ENCODE data around the gene LGALS9B. TPM values are rescaled to one million over a fixed set of nuclear protein-coding genes. Genes with fewer than 3 reads are reported as not detected.
"Not testable (repeated sequence)": the region's sequence is repeated elsewhere in the genome, so short reads cannot be mapped to it uniquely, and the experiment has no call there.

Gene LGALS9B
- total RNA-seq, 1 experiment from 2014 or later, result not detected

DNA sequence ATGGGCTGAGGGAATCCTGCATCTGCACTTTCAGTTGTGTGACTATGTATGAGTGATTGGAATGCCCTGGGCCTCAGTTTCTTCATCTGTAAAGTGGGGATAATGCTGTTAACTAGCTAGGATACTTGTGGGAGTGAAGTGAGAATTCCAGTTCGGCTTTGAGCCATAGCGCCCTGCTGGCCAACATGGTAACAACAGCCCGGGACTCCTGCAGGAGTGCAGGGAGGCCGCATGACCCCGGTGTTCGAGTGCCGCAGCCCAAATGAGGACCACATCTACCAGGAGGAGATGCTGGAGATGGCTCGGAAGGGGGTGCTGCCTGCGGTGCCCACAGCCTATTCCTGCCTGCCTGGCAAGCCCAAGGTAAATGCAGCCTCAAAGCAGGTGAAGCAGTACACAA is 23.7 kb downstream of the LGALS9B start:
- DNase-seq, H3K9me3 ChIP-seq, H3K27me3 ChIP-seq, H3K36me3 ChIP-seq, H3K4me3 ChIP-seq: not testable (repeated sequence)

GRCh38 chr17:20440665-20441064 is 26.7 kb downstream of the LGALS9B start:
- DNase-seq, H3K4me3 ChIP-seq: not testable (repeated sequence)

DNA sequence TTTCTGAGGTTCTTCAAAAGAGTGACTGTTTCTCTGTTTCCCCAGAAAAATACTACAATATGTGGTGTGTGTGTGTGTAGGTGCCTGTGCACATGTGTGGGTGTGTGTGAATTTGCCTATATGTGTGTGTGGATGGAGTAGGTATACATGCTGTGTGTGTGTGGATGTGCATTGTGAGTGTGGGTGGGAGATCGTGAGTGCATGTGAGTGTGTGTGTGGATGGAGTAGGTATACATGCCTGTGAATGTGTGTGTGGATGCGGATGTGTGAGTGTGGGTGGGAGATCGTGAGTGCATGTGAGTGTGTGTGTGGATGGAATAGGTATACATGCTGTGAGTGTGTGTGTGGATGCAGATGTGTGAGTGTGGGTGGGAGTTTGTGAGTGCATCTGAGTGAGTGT is 32.2 kb downstream of the LGALS9B start:
- H3K4me3 ChIP-seq, H3K36me3 ChIP-seq, H3K9me3 ChIP-seq, DNase-seq, H3K27me3 ChIP-seq: not testable (repeated sequence)

More at GRCh38 chr17:20440665-20441064, 26.7 kb downstream of the LGALS9B start:
- not testable (repeated sequence) for H3K36me3 ChIP-seq, H3K9me3 ChIP-seq, H3K27me3 ChIP-seq

GRCh38 chr17:20433382-20433781 is 34.0 kb downstream of the LGALS9B start:
- H3K4me3 ChIP-seq, H3K27me3 ChIP-seq, DNase-seq, H3K9me3 ChIP-seq, H3K36me3 ChIP-seq: not testable (repeated sequence)

DNA sequence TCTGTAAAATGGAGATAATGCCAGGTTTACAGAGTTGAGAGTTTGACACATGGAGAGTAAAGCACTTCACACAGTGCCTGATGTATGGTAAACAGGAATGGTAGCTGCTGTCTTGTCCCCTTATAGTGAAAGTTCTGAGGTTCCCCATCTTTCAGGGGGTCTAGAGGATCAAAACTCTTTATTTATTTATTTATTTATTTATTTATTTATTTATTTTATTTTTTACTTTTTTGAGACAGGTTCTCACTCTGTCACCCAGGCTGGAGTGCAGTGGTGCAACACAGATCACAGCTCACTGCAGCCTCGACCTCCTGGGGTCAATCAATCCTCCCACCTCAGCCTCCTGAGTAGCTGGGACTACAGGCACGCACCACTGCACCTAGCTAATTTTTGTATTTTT is 40.1 kb downstream of the LGALS9B start:
- H3K27me3 ChIP-seq, H3K9me3 ChIP-seq, H3K4me3 ChIP-seq, H3K36me3 ChIP-seq, DNase-seq: not testable (repeated sequence)

GRCh38 chr17:20422826-20423225 is 44.5 kb downstream of the LGALS9B start:
- not testable (repeated sequence) for H3K4me3 ChIP-seq, H3K9me3 ChIP-seq, DNase-seq, H3K27me3 ChIP-seq, H3K36me3 ChIP-seq

DNA sequence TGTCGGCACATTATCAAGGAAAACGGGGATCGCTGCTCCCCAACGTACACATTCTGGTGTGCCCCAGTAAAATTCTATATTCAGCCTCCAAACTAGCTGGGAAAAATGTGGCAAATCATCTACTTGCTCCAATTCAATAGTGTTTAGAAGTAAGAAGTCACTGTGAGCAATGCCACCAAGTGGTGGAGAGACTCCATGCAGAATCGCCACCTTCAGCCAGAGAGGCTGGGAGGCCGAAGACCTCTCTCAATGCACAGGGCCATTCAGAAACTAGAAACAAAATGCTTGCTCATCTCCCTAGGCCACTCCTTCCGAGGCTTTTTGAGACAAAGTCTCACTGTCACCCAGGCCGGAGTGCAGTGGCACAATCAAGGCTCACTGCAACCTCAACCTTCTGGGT is 48.5 kb downstream of the LGALS9B start:
- H3K9me3 ChIP-seq, H3K4me3 ChIP-seq, DNase-seq, H3K27me3 ChIP-seq, H3K36me3 ChIP-seq: not testable (repeated sequence)

DNA sequence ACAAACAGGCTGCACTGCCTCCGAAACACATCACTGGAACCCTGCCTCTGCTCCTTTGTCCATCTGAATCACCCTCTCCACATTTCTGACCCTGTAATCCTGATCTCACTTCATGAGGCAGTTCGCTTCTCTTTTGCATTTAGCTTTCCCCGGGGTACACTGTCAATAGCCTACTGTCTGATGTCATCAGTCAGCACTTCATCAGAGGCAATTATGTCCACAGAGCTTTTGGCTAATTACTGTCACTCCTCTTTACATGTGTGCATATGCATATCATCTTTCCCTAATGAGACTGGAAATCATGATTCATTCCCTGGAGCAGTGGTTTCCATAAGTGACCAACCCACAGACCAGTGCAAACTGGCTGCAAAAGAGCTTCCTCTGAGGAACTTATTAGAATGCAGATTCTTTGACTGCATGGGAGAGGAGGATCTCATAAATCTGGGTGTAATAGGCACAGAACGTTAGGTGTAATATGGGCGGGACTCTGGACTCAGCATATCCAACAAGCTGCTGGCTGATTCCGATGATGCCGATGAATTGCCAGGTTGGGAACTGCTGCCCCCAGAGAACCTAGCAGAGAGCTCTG is 49.8 kb downstream of the LGALS9B start:
- H3K27me3 ChIP-seq, result not testable (repeated sequence)

GRCh38 chr17:20416381-20416911 is 50.9 kb downstream of the LGALS9B start:
- not testable (repeated sequence) for H3K36me3 ChIP-seq, H3K27me3 ChIP-seq, H3K4me3 ChIP-seq, DNase-seq, H3K9me3 ChIP-seq

More for the DNA sequence above, 49.8 kb downstream of the LGALS9B start:
- not testable (repeated sequence) for H3K9me3 ChIP-seq, H3K36me3 ChIP-seq, H3K4me3 ChIP-seq, DNase-seq

GRCh38 chr17:20415479-20415878 is 51.9 kb downstream of the LGALS9B start:
- not testable (repeated sequence) for H3K4me3 ChIP-seq, H3K27me3 ChIP-seq, H3K9me3 ChIP-seq, H3K36me3 ChIP-seq, DNase-seq

- H3K27me3 ChIP-seq, H3K4me3 ChIP-seq, H3K36me3 ChIP-seq, DNase-seq, H3K9me3 ChIP-seq: not testable (repeated sequence)
Observed at GRCh38 chr17:20401306-20402022, 65.9 kb downstream of the LGALS9B start.

- not testable (repeated sequence) for H3K4me3 ChIP-seq, H3K36me3 ChIP-seq, H3K9me3 ChIP-seq, H3K27me3 ChIP-seq, DNase-seq
Observed at GRCh38 chr17:20400559-20401305, 66.6 kb downstream of the LGALS9B start.

Other genes starting within 250 kb of the LGALS9B start
- gene CDRT15L2, start 112.2 kb upstream of the LGALS9B start, total RNA-seq (2014; rRNA removed; shearing (Covaris generic); ENCODE audit: low replicate concordance), result not detected in 2 replicates

All from MG63 (cell line).